Bronchial epithelial cell (primary cell): ENCODE measurements around the gene PRXL2B. TPM values are rescaled to one million over a fixed set of nuclear protein-coding genes. Genes with fewer than 3 reads are reported as not detected.

Source experiments
- DNase-seq: peaks from one replicate; pipeline ENCODE4 v3.0.0-alpha.2; 2010; ENCODE audit warnings: low read depth
- FAIRE-seq: peaks from 2 replicates; lab custom pipeline; 2011; peaks lifted over from hg19 to GRCh38; lab: Jason Lieb, UNC
- H3K27me3 ChIP-seq: 2 replicates; pipeline ENCODE4 v1.5.1; 2011; ENCODE audit warnings: low read length; ENCODE audit not compliant: control insufficient read depth, insufficient read depth
- H3K36me3 ChIP-seq: 2 replicates; pipeline ENCODE4 v1.5.1; 2011; ENCODE audit warnings: low read length; ENCODE audit not compliant: control insufficient read depth, insufficient read depth
- H3K4me3 ChIP-seq: 2 replicates; pipeline ENCODE4 v1.5.1; 2011; ENCODE audit warnings: mild to moderate bottlenecking, low read depth, low read length, control low read depth
- CTCF ChIP-seq: IDR thresholded peaks from 2 replicates; pipeline ENCODE4 v1.5.1; 2011; ENCODE audit warnings: mild to moderate bottlenecking, moderate library complexity, low read length, control low read depth, inconsistent platforms; ENCODE audit not compliant: insufficient read depth, severe bottlenecking
- total RNA-seq: library from RNA; depleted of rRNA; stranded (reverse); fragments of >200 nt; gene quantifications from 2 replicates; pipeline ENCODE4 v1.2.1, GENCODE V29; 2014

The PRXL2B gene
- total RNA-seq, 1 donor from 2014 or later: 6.8 TPM

- no peak overlapping the region for H3K4me3 ChIP-seq
- FAIRE-seq (no peak), DNase-seq (no peak)
- H3K27me3 ChIP-seq: peaks cover 11% of the 10 kb centered on the region
- H3K36me3 ChIP-seq: no peaks in the 10 kb centered on the region
- TF ChIP-seq CTCF: no peak
These were observed 41.2 kb downstream of the PRXL2B start for GRCh38 chr1:2627746-2628145.

GRCh38 chr1:2628191-2628932, 41.8 kb downstream of the PRXL2B start:
- TF ChIP-seq CTCF: no peak
- Histone ChIP-seq H3K4me3 (no peak overlapping the region), H3K27me3 (peaks cover 11% of the 10 kb centered on the region), H3K36me3 (no peaks in the 10 kb centered on the region)
- FAIRE-seq: no peak
- DNase-seq: no peak

- DNase-seq (no peak), FAIRE-seq (no peak)
- TF ChIP-seq CTCF: no peak
- H3K27me3 ChIP-seq: peaks cover 11% of the 10 kb centered on the region
- no peaks in the 10 kb centered on the region for H3K36me3 ChIP-seq
- no peak overlapping the region for H3K4me3 ChIP-seq
These were observed 42.5 kb downstream of the PRXL2B start for GRCh38 chr1:2628933-2629626.

GRCh38 chr1:2629627-2630497, 43.3 kb downstream of the PRXL2B start:
- Histone ChIP-seq H3K4me3 (no peak overlapping the region), H3K36me3 (no peaks in the 10 kb centered on the region), H3K27me3 (peaks cover 11% of the 10 kb centered on the region)
- no peak for TF ChIP-seq CTCF
- FAIRE-seq (no peak), DNase-seq (no peak)

- peaks cover 11% of the 10 kb centered on the region for H3K27me3 ChIP-seq
- no peak overlapping the region for H3K4me3 ChIP-seq
- no peak for DNase-seq
- FAIRE-seq: peak; percentile 99
- no peaks in the 10 kb centered on the region for H3K36me3 ChIP-seq
- no peak for TF ChIP-seq CTCF
These were observed 44.0 kb downstream of the PRXL2B start for GRCh38 chr1:2630498-2631135.
